Neuron (in vitro differentiated cells): ENCODE measurements around the gene C20orf204.

ENCODE experiments used
- H2AFZ ChIP-seq: one replicate; pipeline ENCODE4 v1.6.1; 2013; ENCODE audit warnings: low read depth, mild to moderate bottlenecking, inconsistent platforms, low read length, moderate library complexity
- H3K27me3 ChIP-seq: one replicate; pipeline ENCODE4 v1.6.1; 2013; ENCODE audit warnings: low read length; ENCODE audit not compliant: insufficient read depth
- H3K36me3 ChIP-seq: one replicate; pipeline ENCODE4 v1.6.1; 2013; ENCODE audit warnings: low read length; ENCODE audit not compliant: insufficient read depth
- H3K4me1 ChIP-seq: one replicate; pipeline ENCODE4 v1.6.1; 2013; ENCODE audit warnings: low read length; ENCODE audit not compliant: insufficient read depth
- H3K4me3 ChIP-seq: 2 replicates; pipeline ENCODE4 v1.5.1; 2013; ENCODE audit warnings: mild to moderate bottlenecking, low read length, moderate library complexity
- H3K9me3 ChIP-seq: one replicate; pipeline ENCODE4 v1.6.1; 2013; ENCODE audit warnings: low read length

C20orf204 gene

DNA sequence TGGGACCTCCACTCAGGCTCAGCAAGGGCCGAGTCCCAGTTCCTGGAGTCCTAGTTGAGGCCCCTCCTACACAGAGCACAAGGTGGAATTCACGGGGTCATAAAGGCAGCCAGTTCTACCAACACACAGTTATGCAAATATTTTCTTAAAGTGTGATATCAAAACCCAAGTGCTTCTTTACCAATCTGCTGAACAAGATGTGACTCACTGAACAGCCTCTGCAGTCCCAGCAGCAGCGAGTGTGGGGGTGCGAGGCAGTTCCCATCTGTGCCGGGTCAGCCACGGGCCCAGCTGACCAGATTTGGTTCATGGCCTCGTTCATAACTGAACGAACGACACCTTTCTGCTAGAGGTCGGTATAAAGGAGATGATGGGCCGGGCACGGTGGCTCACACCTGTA, 22.6 kb downstream of the C20orf204 start:
- Histone ChIP-seq H2AFZ (no peak overlapping the region), H3K4me3 (no peak overlapping the region), H3K36me3 (no peaks in the 10 kb centered on the region), H3K27me3 (peaks cover 16% of the 10 kb centered on the region), H3K9me3 (no peaks in the 10 kb centered on the region), H3K4me1 (peaks cover 32% of the 10 kb centered on the region)

DNA sequence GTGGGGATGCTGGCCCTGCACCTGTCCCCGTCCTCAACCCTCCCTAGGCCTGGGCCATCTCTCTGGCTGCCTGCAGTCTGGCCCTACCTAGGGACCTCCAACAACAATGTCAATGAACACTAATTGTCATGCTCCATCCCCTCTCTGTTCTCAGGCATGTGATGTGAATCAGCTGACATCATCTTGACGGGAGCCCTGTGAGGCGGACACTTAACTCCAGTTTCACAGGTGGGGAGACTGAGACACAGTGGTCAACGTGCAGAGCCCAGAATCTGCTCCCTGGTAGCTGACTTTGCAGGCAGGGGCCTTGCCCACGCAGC, 26.3 kb downstream of the C20orf204 start:
- H3K4me3 ChIP-seq: peak overlapping the region; percentile 68
- H3K27me3 ChIP-seq: peaks cover 3% of the 10 kb centered on the region

DNA sequence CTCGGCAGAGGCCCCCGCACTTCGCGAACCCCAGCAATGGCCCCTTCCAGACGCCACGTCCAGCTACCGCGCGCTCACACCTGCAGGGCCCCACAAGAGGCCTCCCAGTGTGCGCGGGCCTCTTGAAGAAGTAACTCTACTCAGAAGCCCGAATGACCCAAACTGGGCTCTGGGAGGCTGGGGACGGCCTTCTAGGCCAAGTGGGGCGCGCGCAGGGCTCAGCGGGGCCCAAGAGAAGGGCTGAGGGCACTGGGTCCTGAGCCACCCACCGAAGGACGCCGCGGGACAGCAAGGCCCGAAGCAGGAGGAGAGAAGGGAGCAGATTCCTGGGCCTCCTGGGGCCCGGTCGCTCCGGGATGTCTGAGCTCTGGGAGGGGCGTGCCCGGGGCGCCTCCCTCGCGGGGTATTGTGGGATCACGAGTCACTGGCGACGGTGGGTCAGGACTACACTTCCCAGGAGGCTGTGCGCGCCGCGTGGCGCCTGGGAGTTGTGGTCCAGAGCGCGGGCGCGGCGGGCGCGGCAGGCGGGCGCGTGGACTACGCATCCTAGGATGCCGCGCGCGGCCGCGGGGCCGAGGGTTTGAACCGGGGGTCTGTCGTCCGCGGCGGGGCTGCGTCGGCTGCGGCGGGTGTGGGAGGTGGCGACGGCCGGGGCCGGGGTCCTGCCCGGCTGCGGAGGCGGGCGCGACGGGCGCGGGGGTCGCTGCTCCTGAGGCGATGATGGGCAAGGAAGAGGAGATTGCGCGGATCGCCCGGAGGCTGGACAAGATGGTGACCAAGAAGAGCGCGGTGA, 26.8 kb downstream of the C20orf204 start, which contains the start of gene TCEA2:
TSS of gene TCEA2 (plus strand) at position 603 of the 793 bp plus-strand sequence. CDS start at position 718, 115 bp downstream.
- Histone ChIP-seq H3K27me3 (peaks cover 3% of the 10 kb centered on the region), H2AFZ (peak within 1 kb of the TSS; percentile 90), H3K4me1 (peaks cover 23% of the 10 kb centered on the region), H3K4me3 (peak within 1 kb of the TSS; percentile 68), H3K9me3 (no peaks in the 10 kb centered on the region), H3K36me3 (no peaks in the 10 kb centered on the region)

More for the DNA sequence above, 26.3 kb downstream of the C20orf204 start:
- peak overlapping the region; percentile 90 for H2AFZ ChIP-seq
- no peaks in the 10 kb centered on the region for H3K36me3 ChIP-seq
- no peaks in the 10 kb centered on the region for H3K9me3 ChIP-seq
- H3K4me1 ChIP-seq: peaks cover 23% of the 10 kb centered on the region

DNA sequence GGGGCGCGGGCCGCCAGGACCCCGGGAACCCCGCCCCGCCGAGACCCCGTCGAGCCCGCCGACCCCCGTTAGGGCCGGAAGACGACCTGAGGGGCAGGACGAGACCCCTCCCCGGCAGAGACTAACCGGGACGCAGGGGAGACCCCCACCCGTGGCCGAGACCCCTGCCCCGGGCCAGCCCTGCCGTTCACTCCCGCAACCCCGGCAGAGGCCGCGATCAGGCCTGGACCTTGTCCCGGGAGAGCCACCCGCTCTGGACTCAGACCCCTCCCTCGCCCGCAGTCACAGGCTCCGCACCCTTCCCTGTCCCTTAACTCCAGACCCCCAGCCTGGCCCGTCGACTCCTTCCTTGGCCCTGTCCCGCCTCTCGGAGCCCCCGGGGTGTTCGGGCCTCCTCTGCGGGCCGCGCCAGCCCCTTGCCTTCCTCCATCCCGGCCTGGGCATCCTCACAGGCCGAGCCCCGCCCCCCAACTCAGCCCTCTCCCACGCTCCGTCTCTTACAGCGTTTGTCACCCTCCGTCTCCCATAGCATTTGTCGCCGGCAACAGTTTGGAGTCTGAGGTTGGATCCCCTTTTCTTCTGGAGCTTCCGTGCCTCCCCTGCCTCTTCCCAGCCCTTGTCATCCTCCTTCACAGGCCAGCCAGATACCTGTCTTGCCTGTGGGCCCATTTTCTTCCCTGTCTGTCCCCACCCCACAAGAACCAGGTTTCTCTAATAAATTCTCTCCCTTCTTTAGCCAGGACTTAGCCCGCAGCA, 27.6 kb downstream of the C20orf204 start:
- Histone ChIP-seq H3K36me3 (no peaks in the 10 kb centered on the region), H3K4me1 (peaks cover 23% of the 10 kb centered on the region), H3K27me3 (peaks cover 3% of the 10 kb centered on the region), H3K9me3 (no peaks in the 10 kb centered on the region), H3K4me3 (peak overlapping the region; percentile 68), H2AFZ (peak overlapping the region; percentile 90)

DNA sequence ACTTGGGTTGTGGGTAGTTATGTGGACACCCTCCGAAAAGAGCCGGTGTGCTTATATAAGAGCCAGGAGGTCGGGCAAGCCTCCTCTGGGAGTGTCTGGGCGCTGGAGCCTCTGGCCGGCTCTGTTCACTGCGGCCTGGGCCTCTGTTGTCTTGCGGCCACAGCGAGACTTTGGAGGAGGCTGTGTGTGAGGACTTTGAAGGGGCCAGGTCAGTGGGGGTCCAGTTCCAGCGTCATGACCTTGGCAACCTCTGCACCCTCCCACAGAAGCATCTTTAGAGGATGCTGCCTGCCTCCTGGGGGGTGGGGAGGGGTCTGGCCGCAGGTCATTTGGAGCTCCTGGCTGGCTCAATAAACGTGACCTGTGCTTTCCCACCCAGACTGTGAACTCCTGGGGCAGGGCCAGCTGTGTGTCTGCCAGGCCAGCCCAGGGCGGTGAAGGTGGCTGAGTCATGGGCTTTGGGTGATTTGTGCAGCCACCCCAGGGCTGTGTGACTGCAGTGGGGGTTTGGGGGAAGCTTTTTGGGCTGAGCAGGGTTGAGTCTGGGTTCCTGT, 28.2 kb downstream of the C20orf204 start:
- H3K9me3 ChIP-seq: no peaks in the 10 kb centered on the region
- H2AFZ ChIP-seq: no peak overlapping the region
- no peaks in the 10 kb centered on the region for H3K36me3 ChIP-seq
- H3K4me3 ChIP-seq: peak overlapping the region; percentile 68
- peaks cover 23% of the 10 kb centered on the region for H3K4me1 ChIP-seq
- peaks cover 3% of the 10 kb centered on the region for H3K27me3 ChIP-seq

DNA sequence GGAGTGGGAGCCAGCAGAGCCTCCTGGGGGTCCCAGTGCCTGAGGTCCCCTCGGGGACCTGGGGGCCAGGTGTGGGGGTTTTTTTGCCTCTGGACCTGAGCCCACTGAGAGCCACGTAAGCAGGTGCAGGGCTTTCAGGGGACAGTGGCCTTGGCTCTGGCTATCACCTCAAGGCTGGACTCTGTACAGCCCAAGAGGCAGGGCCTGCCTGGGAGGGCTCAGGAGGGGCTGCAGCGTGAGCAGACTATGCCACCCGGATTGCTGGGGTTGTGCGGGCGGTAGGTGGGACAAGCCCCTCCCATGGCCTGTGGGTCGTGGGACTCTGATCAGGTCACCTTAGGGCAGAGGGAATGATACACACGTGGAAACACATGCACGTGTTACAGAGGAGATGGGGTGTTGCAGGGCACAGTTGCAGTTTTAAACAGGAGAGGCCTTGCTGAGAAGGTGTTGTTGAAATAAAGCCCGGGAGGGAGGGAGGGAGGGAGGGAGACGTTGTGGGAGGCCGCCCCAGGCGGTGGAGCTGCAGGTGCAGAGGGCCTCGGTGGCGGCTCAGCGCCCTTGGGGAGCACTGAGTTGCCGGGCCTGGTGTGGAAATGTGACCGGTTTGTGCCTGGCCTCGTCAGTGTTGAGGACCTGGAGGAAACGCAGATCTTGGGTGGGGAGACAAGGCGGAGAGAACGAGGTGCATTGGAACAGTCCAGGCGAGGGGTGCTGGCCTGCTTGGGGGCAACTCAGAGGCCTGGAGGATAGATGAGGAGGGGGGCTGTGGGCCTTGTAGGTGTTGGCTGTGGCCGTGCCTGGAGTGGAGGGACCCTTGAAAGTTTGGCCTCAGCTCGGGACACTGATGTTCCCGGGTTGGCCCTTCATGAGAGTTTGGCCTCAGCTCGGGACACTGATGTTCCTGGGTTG, 29.3 kb downstream of the C20orf204 start:
- H3K27me3 ChIP-seq: no peaks in the 10 kb centered on the region

DNA sequence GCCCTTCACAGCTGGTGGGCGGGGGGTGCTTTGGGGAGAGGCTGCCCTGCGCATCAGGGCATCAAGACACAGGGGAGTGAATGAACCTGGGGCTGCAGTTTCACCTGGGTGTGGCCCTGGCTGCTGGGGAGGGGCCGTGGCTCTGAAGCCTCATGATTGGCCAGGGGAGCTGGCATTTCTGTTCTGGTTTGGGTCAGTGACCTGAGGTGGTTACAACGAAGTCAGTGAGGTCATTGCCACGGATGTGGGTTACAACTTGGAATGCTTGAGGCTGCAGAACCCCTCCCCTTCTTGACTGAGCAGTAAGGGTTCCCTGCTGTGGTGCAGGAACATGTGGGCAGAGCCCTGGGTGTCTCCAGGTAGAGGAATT, 30.0 kb downstream of the C20orf204 start:
- no peak overlapping the region for H3K4me3 ChIP-seq
- H2AFZ ChIP-seq: no peak overlapping the region
- peaks cover 2% of the 10 kb centered on the region for H3K36me3 ChIP-seq
- peaks cover 23% of the 10 kb centered on the region for H3K4me1 ChIP-seq
- H3K9me3 ChIP-seq: no peaks in the 10 kb centered on the region
- no peaks in the 10 kb centered on the region for H3K27me3 ChIP-seq

More for the DNA sequence above, 29.3 kb downstream of the C20orf204 start:
- no peak overlapping the region for H2AFZ ChIP-seq
- peaks cover 23% of the 10 kb centered on the region for H3K4me1 ChIP-seq
- H3K36me3 ChIP-seq: peaks cover 2% of the 10 kb centered on the region
- H3K4me3 ChIP-seq: no peak overlapping the region
- H3K9me3 ChIP-seq: no peaks in the 10 kb centered on the region

DNA sequence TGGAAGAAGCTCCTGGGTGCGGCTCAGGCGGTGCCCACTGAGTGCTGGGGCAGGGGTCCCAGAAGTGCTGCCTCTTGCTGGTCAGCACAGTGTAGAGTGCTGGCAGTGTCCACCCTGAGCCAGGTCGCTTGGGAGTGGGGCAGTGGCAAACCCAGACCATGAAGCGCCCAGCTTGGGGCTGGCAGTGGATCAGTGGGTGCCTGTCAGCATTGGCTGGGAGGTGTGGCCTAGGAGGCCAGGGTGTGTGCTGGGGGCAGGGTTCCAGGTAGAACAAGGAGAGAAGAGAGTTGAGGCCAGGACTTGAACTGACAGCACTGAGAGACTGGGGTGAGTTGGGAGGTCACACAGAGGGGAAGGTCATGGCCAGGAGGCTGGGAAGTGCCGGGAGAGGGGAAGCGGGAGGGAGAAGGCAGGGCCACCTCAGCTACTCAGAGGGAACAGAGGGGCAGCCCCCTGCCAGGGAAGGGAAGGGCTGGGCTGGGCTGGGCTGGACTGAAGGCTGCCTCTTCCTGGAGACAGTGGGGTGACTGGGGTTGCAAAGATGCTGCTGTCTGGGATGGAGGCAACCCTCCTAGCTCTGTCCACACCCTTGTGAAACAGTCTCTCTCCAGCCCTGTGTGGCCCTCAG, 31.1 kb downstream of the C20orf204 start:
- Histone ChIP-seq H3K4me1 (peaks cover 21% of the 10 kb centered on the region), H2AFZ (no peak overlapping the region), H3K9me3 (no peaks in the 10 kb centered on the region), H3K4me3 (no peak overlapping the region), H3K27me3 (no peaks in the 10 kb centered on the region), H3K36me3 (peaks cover 9% of the 10 kb centered on the region)

DNA sequence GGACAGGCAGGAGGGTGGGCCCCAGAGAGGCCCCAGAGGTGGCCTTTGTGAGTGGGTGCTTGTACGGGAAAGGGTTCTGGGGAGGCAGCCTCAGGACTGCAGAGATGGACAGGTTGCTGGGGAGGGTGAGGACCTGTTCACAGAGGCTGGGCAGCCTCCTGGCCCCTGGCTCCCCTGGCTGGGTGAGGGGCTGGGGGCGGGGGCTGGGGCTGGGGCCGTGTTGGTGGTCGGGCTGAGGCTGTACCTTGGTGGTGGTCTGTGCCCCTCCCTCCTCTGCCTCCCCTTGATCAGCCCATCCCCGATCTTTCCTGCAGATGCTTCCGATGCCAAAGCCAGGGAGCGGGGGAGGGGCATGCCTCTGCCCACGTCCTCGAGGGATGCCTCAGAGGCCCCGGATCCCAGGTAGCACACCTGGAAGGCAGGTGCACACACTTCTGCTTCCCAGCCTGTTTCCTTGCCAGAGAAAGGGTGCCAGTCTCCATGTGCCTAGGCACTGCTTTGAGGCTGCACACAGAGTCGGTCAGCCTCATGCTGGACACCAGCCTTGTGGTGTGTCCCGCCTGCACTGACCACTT, 31.8 kb downstream of the C20orf204 start:
- peaks cover 11% of the 10 kb centered on the region for H3K36me3 ChIP-seq
- no peaks in the 10 kb centered on the region for H3K9me3 ChIP-seq
- no peak overlapping the region for H2AFZ ChIP-seq
- H3K4me1 ChIP-seq: peaks cover 15% of the 10 kb centered on the region
- no peaks in the 10 kb centered on the region for H3K27me3 ChIP-seq
- H3K4me3 ChIP-seq: no peak overlapping the region

DNA sequence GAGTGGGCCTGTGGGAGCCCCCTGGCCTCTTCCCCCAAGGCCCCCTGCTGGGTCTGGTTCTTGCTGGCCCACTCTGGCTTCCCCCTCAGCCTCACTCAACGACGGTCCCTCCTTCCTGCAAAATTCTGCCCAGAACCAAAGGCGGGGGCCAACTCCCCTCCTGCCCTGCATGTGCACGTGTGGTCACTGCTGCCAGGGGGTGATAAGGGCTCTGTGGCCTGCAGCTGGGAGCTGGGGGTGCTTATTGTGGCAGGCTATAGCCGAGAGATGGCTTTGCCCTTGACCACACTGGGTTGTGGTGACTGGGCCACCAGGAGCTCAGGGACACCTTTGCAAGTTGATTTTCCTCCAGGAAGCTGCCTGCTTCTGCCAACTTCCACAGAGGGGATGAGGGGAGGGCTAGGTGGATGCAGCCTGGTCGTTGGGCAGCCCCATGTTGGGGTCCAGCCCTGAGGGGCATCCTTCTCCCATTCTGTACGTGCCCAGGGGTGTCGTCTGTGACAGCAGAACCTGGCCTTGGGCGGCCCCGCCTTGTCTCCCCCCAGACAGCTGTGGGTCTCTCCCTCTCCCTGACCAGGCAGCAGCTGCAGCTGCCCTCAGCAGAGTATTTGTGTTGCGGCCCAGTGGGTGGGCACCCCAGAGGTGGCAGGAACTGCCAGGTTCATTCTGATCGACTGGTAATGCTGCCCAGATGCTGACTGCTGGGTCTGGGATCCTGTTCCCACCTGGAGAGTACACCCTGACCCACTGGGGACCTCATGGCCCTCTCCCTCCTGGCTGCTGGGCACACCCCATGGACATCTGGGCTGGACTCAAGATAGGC, 32.6 kb downstream of the C20orf204 start:
- Histone ChIP-seq H3K9me3 (no peaks in the 10 kb centered on the region), H3K4me3 (no peak overlapping the region), H3K4me1 (peaks cover 15% of the 10 kb centered on the region), H3K36me3 (peaks cover 11% of the 10 kb centered on the region), H3K27me3 (no peaks in the 10 kb centered on the region), H2AFZ (no peak overlapping the region)

DNA sequence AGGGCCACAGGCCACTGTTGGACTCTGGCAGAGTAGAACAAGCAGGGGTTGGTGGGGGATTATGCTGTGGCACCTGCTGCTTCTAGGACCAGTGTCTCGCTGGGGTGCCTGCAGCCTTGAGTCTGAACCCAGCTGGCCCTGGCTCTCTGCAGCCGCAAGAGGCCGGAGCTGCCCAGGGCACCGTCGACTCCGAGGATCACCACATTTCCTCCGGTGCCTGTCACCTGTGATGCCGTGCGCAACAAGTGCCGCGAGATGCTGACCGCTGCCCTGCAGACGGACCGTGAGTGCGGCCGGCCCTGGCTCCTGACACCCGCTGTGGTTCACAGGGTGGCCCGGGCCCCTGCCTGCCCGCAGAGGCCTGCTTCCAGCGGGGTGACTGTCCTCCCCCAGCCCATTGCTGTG, 33.2 kb downstream of the C20orf204 start:
- no peak overlapping the region for H3K4me3 ChIP-seq
- H3K4me1 ChIP-seq: peaks cover 8% of the 10 kb centered on the region
- H2AFZ ChIP-seq: no peak overlapping the region
- no peaks in the 10 kb centered on the region for H3K27me3 ChIP-seq
- H3K9me3 ChIP-seq: no peaks in the 10 kb centered on the region
- H3K36me3 ChIP-seq: peaks cover 11% of the 10 kb centered on the region
